Fibroblast of lung (primary cell): ENCODE measurements around the gene SMNDC1. TPM values are rescaled to one million over a fixed set of nuclear protein-coding genes. Genes with fewer than 3 reads are reported as not detected.

Source experiments
- DNase-seq, 2 donors: peaks; one replicate each; pipeline versions ENCODE4 v3.0.0 to v3.0.0-alpha.2; 2010; ENCODE audit warnings: low read depth in 2 of 2
- H2AFZ ChIP-seq: 2 replicates; pipeline ENCODE4 v1.5.1; 2012; ENCODE audit warnings: low read length, control low read depth, inconsistent platforms
- H3K27ac ChIP-seq: 2 replicates; pipeline ENCODE4 v1.5.1; 2011; ENCODE audit warnings: low read length, control low read depth; ENCODE audit not compliant: insufficient read depth
- H3K27me3 ChIP-seq: 2 replicates; pipeline ENCODE4 v1.5.1; 2011; ENCODE audit warnings: mild to moderate bottlenecking, low read length; ENCODE audit not compliant: control insufficient read depth, insufficient read depth
- H3K36me3 ChIP-seq: 2 replicates; pipeline ENCODE4 v1.5.1; 2011; ENCODE audit warnings: low read length; ENCODE audit not compliant: control insufficient read depth, insufficient read depth
- H3K4me1 ChIP-seq: 2 replicates; pipeline ENCODE4 v1.5.1; 2011; ENCODE audit warnings: low read length; ENCODE audit not compliant: control insufficient read depth, insufficient read depth; ENCODE audit errors: extremely low read depth
- H3K4me2 ChIP-seq: 2 replicates; pipeline ENCODE4 v1.5.1; 2011; ENCODE audit warnings: low read length, control low read depth; ENCODE audit not compliant: insufficient read depth; ENCODE audit errors: extremely low read depth
- H3K4me3 ChIP-seq, 4 experiments: fragments of 200-600 bp in 1 of 4; sonication (generic) in 1 of 4; replicated peaks in 1 of 4; 2 replicates each; pipeline ENCODE4 v1.5.1; 2011 to 2016; ENCODE audit warnings: low read length in 4 of 4, low read depth in 3 of 4, mild to moderate bottlenecking in 3 of 4, control low read depth in 2 of 4, inconsistent platforms in 1 of 4, mixed read lengths in 1 of 4; ENCODE audit not compliant: insufficient read depth in 1 of 4; ENCODE audit errors: control extremely low read depth in 1 of 4
- H3K79me2 ChIP-seq: 2 replicates; pipeline ENCODE4 v1.5.1; 2012; ENCODE audit warnings: mild to moderate bottlenecking, low read length, inconsistent platforms; ENCODE audit not compliant: control insufficient read depth, insufficient read depth
- H3K9ac ChIP-seq: 2 replicates; pipeline ENCODE4 v1.5.1; 2011; ENCODE audit warnings: mild to moderate bottlenecking, low read length, control low read depth; ENCODE audit not compliant: insufficient read depth
- H3K9me3 ChIP-seq: 2 replicates; pipeline ENCODE4 v1.5.1; 2012; ENCODE audit warnings: low read depth, low read length; ENCODE audit not compliant: control insufficient read depth, insufficient read depth
- H4K20me1 ChIP-seq: 2 replicates; pipeline ENCODE4 v1.5.1; 2011; ENCODE audit warnings: low read length; ENCODE audit not compliant: control insufficient read depth, insufficient read depth; ENCODE audit errors: extremely low read depth
- CTCF ChIP-seq, 2 donors: IDR thresholded peaks in 1 of 2; conservative IDR thresholded peaks in 1 of 2; 1 replicate in 1 of 2; 2 replicates in 1 of 2; pipeline ENCODE4 v1.5.1; 2011 to 2012; ENCODE audit warnings: low read length in 2 of 2, control low read depth in 1 of 2, inconsistent platforms in 1 of 2, low read depth in 1 of 2, mild to moderate bottlenecking in 1 of 2
- EZH2 ChIP-seq: IDR thresholded peaks from 2 replicates; pipeline ENCODE4 v1.5.1; 2012; ENCODE audit warnings: low read length, control low read depth, mild to moderate bottlenecking; ENCODE audit errors: missing control alignments
- polyA plus RNA-seq, 2 donors: library from polyadenylated mRNA; depleted of rRNA in 1 of 2; stranded (reverse) in 1 of 2; unstranded in 1 of 2; fragments of >200 nt; gene quantifications; 2 replicates each; pipeline ENCODE4 v1.2.1, GENCODE V29; 2011 to 2012; ENCODE audit warnings: missing spikeins in 1 of 2
- total RNA-seq: library from RNA; depleted of rRNA; stranded (reverse); fragments of >200 nt; gene quantifications from 2 replicates; pipeline ENCODE4 v1.2.1, GENCODE V29; 2014

SMNDC1 gene
- total and polyA plus RNA-seq, 2 donors (not counting 1 experiment from before 2014, with no cell fraction given), result 8.9 to 19.4 TPM

- Histone ChIP-seq H2AFZ (no peak overlapping the region), H3K4me2 (no peak overlapping the region), H3K36me3 (peaks cover 11% of the 10 kb centered on the region), H3K79me2 (peaks cover 25% of the 10 kb centered on the region), H3K4me1 (no peaks in the 10 kb centered on the region), H3K27me3 (no peaks in the 10 kb centered on the region), H4K20me1 (no peaks in the 10 kb centered on the region), H3K4me3 (no peak overlapping the region), H3K9ac (no peak overlapping the region), H3K27ac (no peak overlapping the region), H3K9me3 (no peaks in the 10 kb centered on the region)
- TF ChIP-seq CTCF (conservative IDR thresholded peaks at IDR 0.05 in 1 of 2, IDR thresholded peaks at IDR 0.05 in 1 of 2; ENCODE audit: low read depth in 1 of 2, low read length in 2 of 2), result no peak
- no peak for TF ChIP-seq EZH2
- no peak for DNase-seq
These were observed 7.8 kb downstream of the SMNDC1 start for GRCh38 chr10:110296966-110297365.

- Histone ChIP-seq H3K9me3 (no peaks in the 10 kb centered on the region), H3K36me3 (no peaks in the 10 kb centered on the region), H3K4me2 (no peak overlapping the region), H3K4me3 (no peak overlapping the region), H3K4me1 (no peaks in the 10 kb centered on the region), H3K9ac (no peak overlapping the region), H2AFZ (no peak overlapping the region), H4K20me1 (no peaks in the 10 kb centered on the region), H3K79me2 (no peaks in the 10 kb centered on the region), H3K27me3 (no peaks in the 10 kb centered on the region), H3K27ac (no peak overlapping the region)
- TF ChIP-seq EZH2 (no peak), CTCF (conservative IDR thresholded peaks at IDR 0.05 in 1 of 2, IDR thresholded peaks at IDR 0.05 in 1 of 2; ENCODE audit: low read depth in 1 of 2, low read length in 2 of 2) (no peak)
- no peak for DNase-seq
These were observed 17.9 kb downstream of the SMNDC1 start for GRCh38 chr10:110286841-110287240.

GRCh38 chr10:110285501-110285900, 19.2 kb downstream of the SMNDC1 start:
- Histone ChIP-seq H3K27ac (no peak overlapping the region), H3K9ac (no peak overlapping the region), H2AFZ (no peak overlapping the region), H4K20me1 (no peaks in the 10 kb centered on the region), H3K36me3 (no peaks in the 10 kb centered on the region), H3K79me2 (no peaks in the 10 kb centered on the region), H3K4me1 (no peaks in the 10 kb centered on the region), H3K27me3 (no peaks in the 10 kb centered on the region), H3K4me2 (no peak overlapping the region), H3K4me3 (no peak overlapping the region), H3K9me3 (no peaks in the 10 kb centered on the region)
- no peak for DNase-seq
- no peak for TF ChIP-seq EZH2
